Lung (tissue), 12 donors: Measurements from ENCODE around the gene ARHGAP15. TPM values are rescaled to one million over a fixed set of nuclear protein-coding genes. Genes with fewer than 3 reads are reported as not detected.

Experiments used
- ATAC-seq: fragments of 200-7000 bp; cut with Tn5 transposase; one replicate; pipeline ENCODE4 v1.9.1; 2020; ENCODE audit warnings: moderate number of reproducible peaks; ENCODE audit not compliant: insufficient read depth, low FRiP score
- DNase-seq, 3 donors: peaks; one replicate each; pipeline ENCODE4 v3.0.0-alpha.2; 2013 to 2017
- H3K27ac ChIP-seq, 2 donors: one replicate each; pipeline ENCODE4 v1.5.1; 2013; ENCODE audit warnings: mild to moderate bottlenecking in 2 of 2, moderate library complexity in 2 of 2, control low read depth in 1 of 2, inconsistent platforms in 1 of 2, low read depth in 1 of 2, low read length in 1 of 2
- H3K27me3 ChIP-seq, 3 donors: one replicate each; pipeline ENCODE4 v1.5.1; 2013; ENCODE audit warnings: low read length in 2 of 3; ENCODE audit not compliant: control insufficient read depth in 3 of 3, insufficient read depth in 3 of 3
- H3K36me3 ChIP-seq, 4 donors: one replicate each; pipeline ENCODE4 v1.5.1; 2013; ENCODE audit warnings: low read length in 4 of 4, mild to moderate bottlenecking in 1 of 4, moderate library complexity in 1 of 4; ENCODE audit not compliant: control insufficient read depth in 4 of 4, insufficient read depth in 4 of 4
- H3K4me1 ChIP-seq, 5 donors: one replicate each; pipeline ENCODE4 v1.5.1; 2013; ENCODE audit warnings: low read length in 5 of 5, mild to moderate bottlenecking in 2 of 5, moderate library complexity in 1 of 5; ENCODE audit not compliant: control insufficient read depth in 5 of 5, insufficient read depth in 5 of 5
- H3K4me3 ChIP-seq: one replicate; pipeline ENCODE4 v1.5.1; 2013; ENCODE audit warnings: mild to moderate bottlenecking, control low read depth, moderate library complexity
- H3K9ac ChIP-seq, 2 donors: one replicate each; pipeline ENCODE4 v1.5.1; 2013; ENCODE audit warnings: low read length in 2 of 2, control low read depth in 1 of 2; ENCODE audit not compliant: insufficient read depth in 1 of 2
- H3K9me3 ChIP-seq, 4 donors: one replicate each; pipeline ENCODE4 v1.5.1; 2013; ENCODE audit warnings: low read length in 3 of 4, mild to moderate bottlenecking in 1 of 4, moderate library complexity in 1 of 4; ENCODE audit not compliant: control insufficient read depth in 4 of 4, insufficient read depth in 3 of 4
- CTCF ChIP-seq: IDR thresholded peaks from 2 replicates; pipeline ENCODE4 v1.5.1; 2012; ENCODE audit warnings: mild to moderate bottlenecking; ENCODE audit errors: control extremely low read depth, extremely low read depth
- WGBS, 2 donors: extraction: QIAGEN DNeasy Blood & Tissue Kit; methylation state at CpG; one replicate each; pipeline ENCODE4 v1.1.7; 2013; 5-methylcytosine and 5-hydroxymethylcytosine counted together
- polyA plus RNA-seq, 2 donors: library from polyadenylated mRNA; stranded (reverse); fragments of 200-250 nt; gene quantifications; one replicate each; pipeline ENCODE4 v1.2.1, GENCODE V29; 2013
- total RNA-seq, 2 donors: library from RNA; depleted of rRNA in 1 of 2; stranded (reverse); fragments of >200 nt in 1 of 2; gene quantifications; one replicate each; pipeline ENCODE4 v1.2.1, GENCODE V29; 2014 to 2021
- donor health status: control.
- donor health status: control.
- donor health status: Bipolar disorder and iron deficiency.
- donor health status: healthy.
- donor health status: DM: yes; HTN: yes; CAD: no.

The ARHGAP15 gene
- total and polyA plus RNA-seq, 4 donors = 5.9 to 74.3 (median 13.2) TPM

GRCh38 chr2:143608063-143608423, 478.8 kb downstream of the ARHGAP15 start:
- Histone ChIP-seq H3K36me3 (no peaks in the 10 kb centered on the region), H3K9me3 (no peaks in the 10 kb centered on the region), H3K27me3 (no peaks in the 10 kb centered on the region), H3K4me3 (no peak overlapping the region), H3K27ac (no peak overlapping the region), H3K9ac (peak overlapping the region; percentile 11 to 19), H3K4me1 (peaks cover 0 to 64% (median 25%) of the 10 kb centered on the region in 5 donors)
- no peak for DNase-seq
- no peak for ATAC-seq
- 52 to 81% methylated on average over 3 of the region's 3 CpGs for WGBS, 2 donors
- no peak for TF ChIP-seq CTCF

- no peak for DNase-seq
- no peak overlapping the region for H3K27ac ChIP-seq
These were observed 479.5 kb downstream of the ARHGAP15 start for GRCh38 chr2:143608758-143609157.

GRCh38 chr2:143611336-143611735, 482.1 kb downstream of the ARHGAP15 start:
- WGBS, 2 donors = 85 to 96% methylated on average over 4 of the region's 4 CpGs
- no peak overlapping the region for H3K27ac ChIP-seq
- no peak for TF ChIP-seq CTCF
- no peaks in the 10 kb centered on the region for H3K9me3 ChIP-seq
- H3K4me3 ChIP-seq = no peak overlapping the region
- no peak for DNase-seq
- H3K9ac ChIP-seq = no peak overlapping the region
- no peak for ATAC-seq
- H3K36me3 ChIP-seq = no peaks in the 10 kb centered on the region
- H3K4me1 ChIP-seq = peaks cover 0 to 34% (median 18%) of the 10 kb centered on the region in 5 donors
- no peaks in the 10 kb centered on the region for H3K27me3 ChIP-seq

More at GRCh38 chr2:143608758-143609157, 479.5 kb downstream of the ARHGAP15 start:
- no peak for TF ChIP-seq CTCF
- Histone ChIP-seq H3K36me3 (no peaks in the 10 kb centered on the region), H3K4me3 (no peak overlapping the region), H3K4me1 (peaks cover 0 to 57% (median 19%) of the 10 kb centered on the region in 5 donors), H3K27me3 (no peaks in the 10 kb centered on the region), H3K9ac (no peak overlapping the region), H3K9me3 (no peaks in the 10 kb centered on the region)
- no peak for ATAC-seq

- TF ChIP-seq CTCF = no peak
- peaks cover 0 to 3% (median 0%) of the 10 kb centered on the region in 5 donors for H3K4me1 ChIP-seq
- no peak overlapping the region for H3K9ac ChIP-seq
- 64 to 82% methylated on average over 4 of the region's 4 CpGs for WGBS, 2 donors
- DNase-seq (peak in 2 of 3 donors; percentile 66 to 79), ATAC-seq (no peak)
- no peak overlapping the region for H3K27ac ChIP-seq
- no peaks in the 10 kb centered on the region for H3K36me3 ChIP-seq
- H3K4me3 ChIP-seq = no peak overlapping the region
- no peaks in the 10 kb centered on the region for H3K27me3 ChIP-seq
- H3K9me3 ChIP-seq = no peaks in the 10 kb centered on the region
These were observed 486.3 kb downstream of the ARHGAP15 start for GRCh38 chr2:143615562-143615961.
